ENCODE measurements around the gene TMEM63B.
A peak's percentile ranks its signal among the peaks of the same experiment; 100 is the strongest.

- TF ChIP-seq CTCF (IDR thresholded peaks at IDR 0.05) (peak; percentile 83 to 96 (median 90)), POLR2A (IDR thresholded peaks at IDR 0.05) (no peak)
Measured at GRCh38 chr6:44172731-44173500, 45.6 kb downstream of the TMEM63B start.

Measured in heart left ventricle (tissue), 13 donors.